Activated naive CD4-positive, alpha-beta T cell treated with anti-CD3 and anti-CD28 coated beads, Interleukin-2, amount 50 U/mL, for 72 hours (primary cell): ENCODE measurements around the gene DLGAP3. TPM values are rescaled to one million over a fixed set of nuclear protein-coding genes. Genes with fewer than 3 reads are reported as not detected.

Experiments used
- total RNA-seq, 2 donors: library from RNA; stranded (reverse); gene quantifications; one replicate each; pipeline ENCODE4 v1.2.3, GENCODE V29; 2022

DLGAP3 gene
- total RNA-seq, 2 donors from 2014 or later, result 0.71 to 0.84 TPM

Other genes starting within 250 kb of the DLGAP3 start
- not detected for gene GJB5, start 174.6 kb downstream of the DLGAP3 start, total RNA-seq
- not detected for gene GJB4, start 169.9 kb downstream of the DLGAP3 start, total RNA-seq
- not detected for gene GJB3, start 148.4 kb downstream of the DLGAP3 start, total RNA-seq
- gene GJA4, start 136.7 kb downstream of the DLGAP3 start, total RNA-seq, result 1 to 10 TPM in 1 of 2 donors, not detected in 1; 1.4 TPM
- 10 to 100 TPM; 48.7 to 49.1 TPM for gene SMIM12, start 69.9 kb downstream of the DLGAP3 start, total RNA-seq
- 10 to 100 TPM; 11.8 to 15.9 TPM for gene TMEM35B, start 55.7 kb upstream of the DLGAP3 start, total RNA-seq
- gene ZMYM6, start 102.3 kb upstream of the DLGAP3 start, total RNA-seq, result 10 to 100 TPM; 15.0 to 20.9 TPM
- gene ZMYM1, start 149.7 kb upstream of the DLGAP3 start, total RNA-seq, result 1 to 10 TPM; 3.1 to 6.0 TPM